ENCODE data around the gene DOCK4. TPM values are rescaled to one million over a fixed set of nuclear protein-coding genes. Genes with fewer than 3 reads are reported as not detected.

DOCK4 gene
- total RNA-seq, 1 donor from 2014 or later, result 32.2 TPM

- no peaks in the 10 kb centered on the region for H3K36me3 ChIP-seq (ENCODE audit: insufficient read depth, low read length)
- Mint-ChIP-seq H3K27me3 (ENCODE audit: low read depth, unreplicated experiment) (no peaks in the 10 kb centered on the region), H3K36me3 (ENCODE audit: low read depth, unreplicated experiment) (no peaks in the 10 kb centered on the region), H3K9me3 (ENCODE audit: unreplicated experiment) (no peaks in the 10 kb centered on the region), H3K27ac (ENCODE audit: unreplicated experiment) (no peak overlapping the region), H3K4me1 (ENCODE audit: low read depth, unreplicated experiment) (peaks cover 39% of the 10 kb centered on the region), H3K4me3 (ENCODE audit: unreplicated experiment) (no peak overlapping the region)
- no peak overlapping the region for H3K27ac ChIP-seq (ENCODE audit: low read depth, low read length)
- no peaks in the 10 kb centered on the region for H3K79me2 ChIP-seq (ENCODE audit: insufficient read depth, low read length)
- H3K4me2 ChIP-seq (ENCODE audit: low read length), result no peak overlapping the region
- H4K20me1 ChIP-seq (ENCODE audit: insufficient read depth, low read length), result peaks cover 17% of the 10 kb centered on the region
- no peak overlapping the region for H3K9ac ChIP-seq (ENCODE audit: low read length)
- H3K27me3 ChIP-seq (ENCODE audit: insufficient read depth, low read length), result no peaks in the 10 kb centered on the region
- no peak overlapping the region for H2AFZ ChIP-seq (ENCODE audit: low read depth, low read length)
- peaks cover 2% of the 10 kb centered on the region for H3K4me1 ChIP-seq (ENCODE audit: insufficient read depth, low read length)
- TF ChIP-seq CTCF (IDR thresholded peaks at IDR 0.05; ENCODE audit: insufficient read depth, low read depth, low read length), result no peak
- no peak for TF ChIP-seq EZH2 (IDR thresholded peaks at IDR 0.05; ENCODE audit: insufficient read depth, low read length)
- DNase-seq (ENCODE audit: low read depth), result no peak
- H3K4me3 ChIP-seq (ENCODE audit: insufficient read depth, low read depth, low read length), result no peak overlapping the region
- FAIRE-seq, result no peak
- no peaks in the 10 kb centered on the region for H3K9me3 ChIP-seq (ENCODE audit: insufficient read depth, low read depth, low read length)
Observed at GRCh38 chr7:112152186-112152585, 54.0 kb downstream of the DOCK4 start.

GRCh38 chr7:112150823-112151641, 55.2 kb downstream of the DOCK4 start:
- Histone ChIP-seq H3K36me3 (ENCODE audit: insufficient read depth, low read length) (no peaks in the 10 kb centered on the region), H3K27ac (ENCODE audit: low read depth, low read length) (no peak overlapping the region), H2AFZ (ENCODE audit: low read depth, low read length) (no peak overlapping the region), H3K4me2 (ENCODE audit: low read length) (no peak overlapping the region), H3K9me3 (ENCODE audit: insufficient read depth, low read depth, low read length) (no peaks in the 10 kb centered on the region), H3K4me1 (ENCODE audit: insufficient read depth, low read length) (no peaks in the 10 kb centered on the region), H3K4me3 (ENCODE audit: insufficient read depth, low read depth, low read length) (no peak overlapping the region), H3K27me3 (ENCODE audit: insufficient read depth, low read length) (no peaks in the 10 kb centered on the region), H4K20me1 (ENCODE audit: insufficient read depth, low read length) (peaks cover 17% of the 10 kb centered on the region), H3K9ac (ENCODE audit: low read length) (no peak overlapping the region), H3K79me2 (ENCODE audit: insufficient read depth, low read length) (no peaks in the 10 kb centered on the region)
- Mint-ChIP-seq H3K4me1 (ENCODE audit: low read depth, unreplicated experiment) (peaks cover 29% of the 10 kb centered on the region), H3K9me3 (ENCODE audit: unreplicated experiment) (no peaks in the 10 kb centered on the region), H3K27me3 (ENCODE audit: low read depth, unreplicated experiment) (no peaks in the 10 kb centered on the region), H3K36me3 (ENCODE audit: low read depth, unreplicated experiment) (no peaks in the 10 kb centered on the region), H3K4me3 (ENCODE audit: unreplicated experiment) (no peak overlapping the region), H3K27ac (ENCODE audit: unreplicated experiment) (no peak overlapping the region)
- TF ChIP-seq CTCF (IDR thresholded peaks at IDR 0.05; ENCODE audit: insufficient read depth, low read depth, low read length) (no peak), EZH2 (IDR thresholded peaks at IDR 0.05; ENCODE audit: insufficient read depth, low read length) (no peak)
- DNase-seq (ENCODE audit: low read depth) (no peak), FAIRE-seq (no peak)

GRCh38 chr7:112149734-112150133, 56.5 kb downstream of the DOCK4 start:
- Histone ChIP-seq H3K9ac (ENCODE audit: low read length) (no peak overlapping the region), H3K4me2 (ENCODE audit: low read length) (no peak overlapping the region), H3K9me3 (ENCODE audit: insufficient read depth, low read depth, low read length) (no peaks in the 10 kb centered on the region), H3K27me3 (ENCODE audit: insufficient read depth, low read length) (no peaks in the 10 kb centered on the region), H3K36me3 (ENCODE audit: insufficient read depth, low read length) (no peaks in the 10 kb centered on the region), H3K4me3 (ENCODE audit: insufficient read depth, low read depth, low read length) (no peak overlapping the region), H3K27ac (ENCODE audit: low read depth, low read length) (no peak overlapping the region), H3K4me1 (ENCODE audit: insufficient read depth, low read length) (no peaks in the 10 kb centered on the region), H4K20me1 (ENCODE audit: insufficient read depth, low read length) (peaks cover 17% of the 10 kb centered on the region), H3K79me2 (ENCODE audit: insufficient read depth, low read length) (no peaks in the 10 kb centered on the region), H2AFZ (ENCODE audit: low read depth, low read length) (no peak overlapping the region)
- H3K27me3 Mint-ChIP-seq (ENCODE audit: low read depth, unreplicated experiment), result no peaks in the 10 kb centered on the region
- H3K4me1 Mint-ChIP-seq (ENCODE audit: low read depth, unreplicated experiment), result peaks cover 23% of the 10 kb centered on the region
- H3K4me3 Mint-ChIP-seq (ENCODE audit: unreplicated experiment), result no peak overlapping the region
- no peak overlapping the region for H3K27ac Mint-ChIP-seq (ENCODE audit: unreplicated experiment)
- FAIRE-seq, result no peak
- no peaks in the 10 kb centered on the region for H3K36me3 Mint-ChIP-seq (ENCODE audit: low read depth, unreplicated experiment)
- DNase-seq (ENCODE audit: low read depth), result no peak
- H3K9me3 Mint-ChIP-seq (ENCODE audit: unreplicated experiment), result no peaks in the 10 kb centered on the region
- TF ChIP-seq CTCF (IDR thresholded peaks at IDR 0.05; ENCODE audit: insufficient read depth, low read depth, low read length) (no peak), EZH2 (IDR thresholded peaks at IDR 0.05; ENCODE audit: insufficient read depth, low read length) (no peak)
